T-helper 17 cell (primary cell): Measurements from ENCODE around the gene ANO7. TPM values are rescaled to one million over a fixed set of nuclear protein-coding genes. Genes with fewer than 3 reads are reported as not detected.
A peak's percentile ranks its signal among the peaks of the same experiment; 100 is the strongest.

Experiments used
- ATAC-seq: fragments of 150-1000 bp; cut with Tn5 transposase; 2 replicates; pipeline ENCODE4 v1.10.0; 2021; ENCODE audit warnings: mild to moderate bottlenecking, moderate library complexity
- DNase-seq, 3 donors: peaks; one replicate each; pipeline versions ENCODE4 v3.0.0 to v3.0.0-alpha.2; 2020 to 2021
- H3K9me3 ChIP-seq: one replicate; pipeline ENCODE4 v1.7.0; 2013; ENCODE audit warnings: low read length, mild to moderate bottlenecking; ENCODE audit not compliant: control insufficient read depth, poor library complexity, severe bottlenecking
- H3K27ac Mint-ChIP-seq: one replicate; pipeline ENCODE4 v1.8.0; 2022; ENCODE audit warnings: mild to moderate bottlenecking, moderate library complexity, mixed read lengths
- H3K27me3 Mint-ChIP-seq: one replicate; pipeline ENCODE4 v1.8.0; 2022; ENCODE audit warnings: mixed read lengths
- H3K36me3 Mint-ChIP-seq: one replicate; pipeline ENCODE4 v1.8.0; 2022; ENCODE audit warnings: low read depth, mixed read lengths
- H3K4me1 Mint-ChIP-seq: one replicate; pipeline ENCODE4 v1.8.0; 2022; ENCODE audit warnings: mild to moderate bottlenecking, mixed read lengths
- H3K4me3 Mint-ChIP-seq: one replicate; pipeline ENCODE4 v1.8.0; 2022; ENCODE audit warnings: mild to moderate bottlenecking, moderate library complexity, mixed read lengths
- total RNA-seq, 4 donors: library from RNA in 2 of 4; stranded (reverse) in 2 of 4; gene quantifications; one replicate each; pipeline ENCODE4 v1.2.3 and lab custom pipeline; 2022 to 2026

Gene ANO7
- total RNA-seq, 2 donors from 2014 or later: 0.16 to 0.20 TPM

DNA sequence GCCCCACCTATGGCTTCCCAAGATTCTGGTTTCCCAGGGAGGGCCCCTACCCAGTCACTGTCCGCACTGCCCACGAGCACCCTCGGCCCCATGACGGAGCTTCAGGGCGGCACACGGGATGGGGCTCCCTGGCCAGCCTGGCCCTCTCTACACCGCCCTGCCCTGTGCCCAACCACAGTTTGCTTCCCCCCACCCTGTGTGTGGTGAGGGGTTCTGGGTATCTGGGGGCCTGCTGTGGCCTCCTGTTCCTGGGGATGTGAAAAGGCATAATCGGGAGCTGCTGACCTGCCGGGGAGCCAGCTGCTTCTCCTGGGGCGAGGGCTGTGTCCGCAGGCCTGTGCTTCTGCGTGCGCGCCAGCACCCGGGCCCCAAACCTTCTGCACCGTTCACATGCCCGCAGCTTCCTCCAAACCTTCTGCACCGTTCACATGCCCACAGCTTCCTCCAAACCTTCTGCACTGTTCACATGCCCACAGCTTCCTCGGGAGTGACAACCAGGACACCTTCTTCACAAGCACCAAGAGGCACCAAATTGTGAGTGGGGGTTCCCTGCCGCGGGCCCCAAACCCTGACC lies 12.4 kb downstream of the ANO7 start:
- H3K4me1 Mint-ChIP-seq: no peaks in the 10 kb centered on the region

DNA sequence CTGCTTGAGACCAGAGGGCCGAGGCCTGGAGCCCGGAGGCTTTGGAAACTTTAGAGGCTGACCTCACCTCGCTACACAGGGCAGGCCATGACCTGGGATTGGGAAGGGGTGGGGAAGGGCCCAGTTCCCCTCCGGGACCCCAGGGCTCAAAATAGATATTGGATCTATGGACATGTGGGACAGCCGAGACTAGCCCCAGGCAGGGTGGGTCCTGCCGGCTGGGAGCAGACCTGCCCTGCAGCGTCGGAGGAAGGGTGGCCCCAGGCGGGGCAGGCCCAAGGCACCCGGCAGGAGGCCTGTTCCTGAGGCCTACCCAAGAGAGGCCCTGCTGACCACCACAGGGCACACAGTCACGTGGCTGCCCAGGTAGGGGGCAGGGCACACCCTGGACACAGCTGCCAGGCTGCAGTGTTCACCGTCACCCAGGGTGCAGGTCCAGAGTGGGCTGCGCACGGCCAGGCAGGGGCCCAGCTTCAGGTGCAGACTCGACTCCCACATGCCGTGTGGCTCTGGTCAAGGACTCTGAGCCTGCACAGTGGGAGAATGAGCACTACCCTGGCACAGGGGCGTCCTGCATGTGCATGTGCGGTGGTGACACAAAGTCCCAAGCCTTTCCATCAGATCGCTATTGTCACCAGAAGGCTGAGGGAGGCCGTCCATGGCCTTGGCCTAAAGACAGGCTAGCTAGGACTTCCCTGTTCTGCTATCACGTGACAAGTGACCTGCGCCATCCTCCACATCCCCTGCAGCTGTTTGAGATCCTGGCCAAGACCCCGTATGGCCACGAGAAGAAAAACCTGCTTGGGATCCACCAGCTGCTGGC lies 13.2 kb downstream of the ANO7 start:
- H3K9me3 ChIP-seq: no peaks in the 10 kb centered on the region
- no peaks in the 10 kb centered on the region for H3K4me1 Mint-ChIP-seq
- no peak for DNase-seq
- no peak overlapping the region for H3K4me3 Mint-ChIP-seq
- H3K36me3 Mint-ChIP-seq: no peaks in the 10 kb centered on the region
- no peak overlapping the region for H3K27ac Mint-ChIP-seq
- ATAC-seq: no peak
- H3K27me3 Mint-ChIP-seq: no peaks in the 10 kb centered on the region

More for the DNA sequence above, 12.4 kb downstream of the ANO7 start:
- Mint-ChIP-seq H3K4me3 (no peak overlapping the region), H3K27ac (no peak overlapping the region), H3K36me3 (no peaks in the 10 kb centered on the region), H3K27me3 (no peaks in the 10 kb centered on the region)
- DNase-seq: no peak
- no peak for ATAC-seq
- no peaks in the 10 kb centered on the region for H3K9me3 ChIP-seq

DNA sequence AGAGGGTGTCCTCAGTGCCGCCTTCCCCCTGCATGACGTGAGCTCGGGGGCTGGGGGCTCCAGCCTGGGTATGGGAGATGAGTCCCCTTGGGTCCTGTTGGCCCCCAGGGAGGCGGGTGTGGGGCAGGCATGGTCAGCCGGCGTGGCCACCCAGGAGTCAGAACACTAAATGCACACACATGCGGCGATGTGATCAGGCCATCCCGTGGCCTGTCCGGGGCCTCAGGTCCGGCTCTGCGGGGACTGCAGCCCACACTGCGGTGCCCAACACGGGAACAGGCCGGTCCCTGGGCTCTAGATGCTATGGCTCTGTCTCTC lies 13.8 kb downstream of the ANO7 start:
- Mint-ChIP-seq H3K4me3 (no peak overlapping the region), H3K4me1 (no peaks in the 10 kb centered on the region), H3K36me3 (no peaks in the 10 kb centered on the region), H3K27me3 (no peaks in the 10 kb centered on the region), H3K27ac (no peak overlapping the region)
- ATAC-seq: no peak
- DNase-seq: no peak
- H3K9me3 ChIP-seq: no peaks in the 10 kb centered on the region

DNA sequence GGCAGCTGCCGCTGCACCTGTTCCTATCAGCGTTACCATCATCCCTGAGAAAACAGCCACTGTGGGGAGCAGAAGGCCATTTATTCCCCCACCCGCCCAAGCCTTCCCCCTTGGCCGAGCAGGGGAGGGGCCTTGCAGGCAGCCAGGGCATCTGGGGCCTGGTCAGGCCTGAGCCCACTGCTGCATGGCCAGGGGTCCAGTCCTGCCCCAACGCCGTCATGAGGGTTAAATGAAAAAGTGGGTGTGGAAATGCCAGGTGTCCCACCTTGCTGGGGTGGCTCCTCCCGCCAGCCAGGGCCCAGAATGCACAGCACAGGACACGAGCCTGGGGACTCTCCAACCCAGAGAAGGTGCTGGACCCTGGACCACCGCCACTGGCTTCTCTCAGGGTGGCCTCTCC lies 14.2 kb downstream of the ANO7 start:
- no peaks in the 10 kb centered on the region for H3K27me3 Mint-ChIP-seq
- no peaks in the 10 kb centered on the region for H3K9me3 ChIP-seq
- no peak overlapping the region for H3K4me3 Mint-ChIP-seq
- no peak for DNase-seq
- no peaks in the 10 kb centered on the region for H3K36me3 Mint-ChIP-seq
- no peak for ATAC-seq
- H3K4me1 Mint-ChIP-seq: no peaks in the 10 kb centered on the region
- H3K27ac Mint-ChIP-seq: no peak overlapping the region

DNA sequence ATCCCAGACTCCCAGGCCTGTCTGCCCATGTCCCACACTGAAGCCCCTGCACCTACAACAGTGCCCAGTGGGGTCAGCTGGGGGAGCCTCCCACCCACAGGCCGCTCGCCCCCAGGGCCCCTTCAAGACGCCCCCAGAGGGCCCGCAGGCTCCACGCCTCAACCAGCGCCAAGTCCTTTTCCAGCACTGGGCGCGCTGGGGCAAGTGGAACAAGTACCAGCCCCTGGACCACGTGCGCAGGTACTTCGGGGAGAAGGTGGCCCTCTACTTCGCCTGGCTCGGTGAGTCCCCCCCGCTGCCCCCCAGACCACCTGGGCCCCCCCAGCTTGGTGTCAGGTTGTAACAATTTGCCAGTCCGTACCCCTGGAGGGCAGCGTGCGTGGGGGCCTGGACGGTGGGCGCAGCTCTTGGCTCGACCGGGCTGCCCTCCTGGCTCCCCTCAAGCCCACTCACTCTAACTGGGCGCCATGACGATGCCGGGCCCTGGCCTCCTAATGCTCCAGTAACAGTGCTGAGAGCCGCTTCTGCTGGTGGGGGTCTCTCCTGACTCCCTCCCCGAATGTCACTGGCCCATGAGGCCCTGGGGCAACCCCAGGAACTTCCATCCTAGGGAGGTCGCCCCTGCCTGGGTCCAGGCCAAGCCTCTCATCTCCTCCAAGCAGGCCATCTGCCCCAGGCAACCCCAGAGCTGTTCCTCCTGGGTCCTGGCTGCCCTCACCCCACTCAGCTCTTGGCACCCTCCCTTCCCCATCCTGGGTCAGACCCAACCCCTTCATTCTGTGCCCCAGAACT lies 14.9 kb downstream of the ANO7 start:
- H3K27ac Mint-ChIP-seq: no peak overlapping the region
- no peak for DNase-seq
- no peak for ATAC-seq
- no peaks in the 10 kb centered on the region for H3K27me3 Mint-ChIP-seq
- no peaks in the 10 kb centered on the region for H3K36me3 Mint-ChIP-seq
- H3K9me3 ChIP-seq: no peaks in the 10 kb centered on the region
- no peak overlapping the region for H3K4me3 Mint-ChIP-seq
- no peaks in the 10 kb centered on the region for H3K4me1 Mint-ChIP-seq

DNA sequence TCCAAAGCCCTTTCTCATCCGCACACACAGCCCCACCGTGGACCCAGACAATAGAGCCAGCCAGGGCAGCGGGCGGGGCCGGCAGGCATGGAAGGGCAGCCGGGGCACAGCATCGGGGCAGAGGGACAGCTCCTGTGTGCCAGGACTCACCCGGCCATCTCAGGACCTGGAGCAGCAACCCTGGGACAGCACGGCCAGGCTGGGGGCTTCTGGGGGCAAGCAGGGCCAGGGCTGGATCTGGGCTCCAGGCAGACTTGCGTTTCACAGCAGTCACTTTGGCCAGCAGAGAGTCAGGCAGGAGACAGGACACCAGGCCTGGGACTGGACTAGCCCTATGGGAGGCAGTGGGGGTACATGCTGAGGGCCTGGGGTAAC lies 15.5 kb downstream of the ANO7 start:
- no peaks in the 10 kb centered on the region for H3K9me3 ChIP-seq
- no peak for DNase-seq
- Mint-ChIP-seq H3K36me3 (no peaks in the 10 kb centered on the region), H3K4me3 (no peak overlapping the region), H3K4me1 (no peaks in the 10 kb centered on the region), H3K27ac (no peak overlapping the region), H3K27me3 (no peaks in the 10 kb centered on the region)
- ATAC-seq: no peak

DNA sequence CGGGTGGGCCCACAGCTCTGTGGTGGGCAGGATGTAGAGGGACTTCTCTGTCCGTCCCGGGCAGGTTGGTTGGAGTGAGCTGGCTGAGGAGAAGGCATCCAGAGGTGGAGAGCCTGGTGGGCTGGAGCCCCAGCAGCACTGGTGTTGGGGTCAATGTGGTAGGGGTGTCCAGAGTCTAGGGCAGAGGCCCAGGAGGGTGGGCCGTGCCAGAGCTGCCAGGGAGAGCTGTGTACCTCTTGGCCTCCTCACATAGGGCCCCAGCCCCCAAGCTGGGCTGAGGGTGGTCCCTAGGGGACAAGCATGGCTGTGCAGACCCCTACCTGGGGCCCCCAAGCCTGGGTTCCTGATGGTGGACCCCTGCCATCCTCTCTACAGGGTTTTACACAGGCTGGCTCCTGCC lies 16.0 kb downstream of the ANO7 start:
- DNase-seq (no peak), ATAC-seq (no peak)
- no peaks in the 10 kb centered on the region for H3K27me3 Mint-ChIP-seq
- H3K9me3 ChIP-seq: no peaks in the 10 kb centered on the region
- H3K27ac Mint-ChIP-seq: no peak overlapping the region
- no peaks in the 10 kb centered on the region for H3K4me1 Mint-ChIP-seq
- H3K36me3 Mint-ChIP-seq: no peaks in the 10 kb centered on the region
- no peak overlapping the region for H3K4me3 Mint-ChIP-seq

DNA sequence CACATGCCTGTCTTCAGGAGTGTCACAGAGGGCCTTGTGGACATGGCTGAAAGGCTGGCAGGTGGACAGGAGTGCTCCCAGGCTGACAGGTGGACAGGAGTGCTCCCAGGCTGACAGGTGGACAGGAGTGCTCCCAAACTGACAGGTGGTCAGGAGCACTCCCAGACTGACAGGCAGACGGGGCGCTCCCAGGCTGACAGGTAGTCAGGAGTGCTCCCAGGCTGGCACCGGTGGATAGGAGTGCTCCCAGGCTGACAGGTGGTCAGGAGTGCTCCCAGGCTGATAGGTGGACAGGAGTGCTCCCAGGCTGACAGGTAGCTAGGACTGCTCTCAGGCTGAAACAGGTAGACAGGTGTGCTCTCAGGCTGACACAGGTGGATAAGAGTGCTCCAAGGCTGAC lies 16.6 kb downstream of the ANO7 start:
- Mint-ChIP-seq H3K4me1 (no peaks in the 10 kb centered on the region), H3K27me3 (no peaks in the 10 kb centered on the region), H3K36me3 (no peaks in the 10 kb centered on the region), H3K27ac (no peak overlapping the region), H3K4me3 (no peak overlapping the region)
- no peaks in the 10 kb centered on the region for H3K9me3 ChIP-seq
- DNase-seq: no peak
- no peak for ATAC-seq

DNA sequence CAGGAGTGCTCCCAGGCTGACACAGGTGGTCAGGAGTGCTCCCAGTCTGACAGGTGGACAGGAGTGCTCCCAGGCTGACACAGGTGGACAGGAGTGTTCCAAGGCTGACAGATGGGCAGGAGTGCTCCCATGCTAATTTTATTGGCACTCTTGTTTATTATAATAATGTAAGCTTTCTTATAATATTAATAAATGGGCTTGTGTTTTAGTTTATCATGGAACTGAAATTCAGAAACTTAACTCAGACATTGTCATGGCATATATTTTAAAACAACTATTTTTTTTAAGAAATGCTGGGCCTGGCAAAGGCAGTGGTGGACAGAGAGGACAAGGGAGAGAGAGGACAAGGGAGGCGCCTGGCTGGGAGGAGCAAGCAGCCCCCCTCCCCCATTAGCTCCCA lies 18.7 kb downstream of the ANO7 start:
- H3K9me3 ChIP-seq: no peaks in the 10 kb centered on the region
- Mint-ChIP-seq H3K36me3 (no peaks in the 10 kb centered on the region), H3K4me1 (peaks cover 4% of the 10 kb centered on the region), H3K4me3 (no peak overlapping the region), H3K27ac (no peak overlapping the region), H3K27me3 (no peaks in the 10 kb centered on the region)
- DNase-seq (no peak), ATAC-seq (no peak)

DNA sequence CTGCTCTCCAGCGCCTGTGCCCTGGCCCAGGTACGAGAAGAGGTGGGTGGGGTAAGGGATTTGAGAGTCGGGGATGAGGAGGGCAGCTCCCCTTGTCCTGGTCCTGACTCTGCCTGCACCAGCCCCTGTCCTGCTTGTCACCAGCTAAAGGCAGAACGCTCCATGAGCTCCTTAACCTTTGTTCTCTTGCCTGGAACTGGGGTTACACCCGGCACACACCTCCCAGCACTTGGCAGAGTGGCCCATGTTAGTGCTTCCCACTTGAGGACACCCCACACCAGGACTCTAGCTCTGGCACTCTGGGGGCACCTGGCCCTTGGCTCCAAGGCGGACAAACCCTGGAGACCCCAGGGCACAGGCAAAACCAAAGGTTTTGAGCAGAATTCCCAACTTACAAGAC lies 19.2 kb downstream of the ANO7 start:
- Mint-ChIP-seq H3K27me3 (no peaks in the 10 kb centered on the region), H3K27ac (no peak overlapping the region), H3K4me1 (peaks cover 4% of the 10 kb centered on the region), H3K36me3 (no peaks in the 10 kb centered on the region), H3K4me3 (no peak overlapping the region)
- DNase-seq (no peak), ATAC-seq (no peak)
- no peaks in the 10 kb centered on the region for H3K9me3 ChIP-seq

DNA sequence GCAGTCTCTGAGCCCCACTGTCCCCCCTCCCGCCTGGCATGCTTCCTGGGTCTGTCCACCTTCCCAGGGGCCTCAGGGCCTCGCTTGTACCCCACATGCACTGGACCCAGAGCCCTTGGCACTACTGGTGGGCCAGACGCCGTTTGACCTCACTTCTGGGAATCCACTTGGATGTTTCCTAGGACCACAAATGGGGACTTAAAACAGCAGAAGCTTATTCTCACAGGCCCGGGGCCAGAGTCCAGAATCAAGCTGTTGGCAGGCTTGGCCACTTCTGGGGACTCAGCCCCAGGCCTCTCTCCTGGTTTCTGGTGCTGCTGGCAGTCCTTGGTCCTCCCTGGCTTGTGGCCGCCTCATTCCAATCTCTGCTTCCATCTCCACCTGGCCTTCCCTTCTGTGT lies 19.6 kb downstream of the ANO7 start:
- DNase-seq (no peak), ATAC-seq (no peak)
- H3K9me3 ChIP-seq: no peaks in the 10 kb centered on the region
- Mint-ChIP-seq H3K27me3 (no peaks in the 10 kb centered on the region), H3K36me3 (no peaks in the 10 kb centered on the region), H3K4me3 (no peak overlapping the region), H3K4me1 (peaks cover 4% of the 10 kb centered on the region), H3K27ac (no peak overlapping the region)

DNA sequence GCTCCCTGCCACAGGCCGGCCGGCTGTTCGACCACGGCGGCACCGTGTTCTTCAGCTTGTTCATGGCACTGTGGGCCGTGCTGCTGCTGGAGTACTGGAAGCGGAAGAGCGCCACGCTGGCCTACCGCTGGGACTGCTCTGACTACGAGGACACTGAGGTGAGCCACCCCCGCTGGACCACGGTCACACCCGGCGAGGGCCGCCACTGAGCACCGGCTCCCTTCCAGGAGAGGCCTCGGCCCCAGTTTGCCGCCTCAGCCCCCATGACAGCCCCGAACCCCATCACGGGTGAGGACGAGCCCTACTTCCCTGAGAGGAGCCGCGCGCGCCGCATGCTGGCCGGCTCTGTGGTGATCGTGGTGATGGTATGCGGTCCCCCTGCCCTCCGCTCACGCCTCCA lies 20.8 kb downstream of the ANO7 start:
- no peaks in the 10 kb centered on the region for H3K9me3 ChIP-seq
- Mint-ChIP-seq H3K27ac (no peak overlapping the region), H3K36me3 (no peaks in the 10 kb centered on the region), H3K4me3 (no peak overlapping the region), H3K4me1 (peaks cover 4% of the 10 kb centered on the region), H3K27me3 (no peaks in the 10 kb centered on the region)
- DNase-seq (no peak), ATAC-seq (no peak)

DNA sequence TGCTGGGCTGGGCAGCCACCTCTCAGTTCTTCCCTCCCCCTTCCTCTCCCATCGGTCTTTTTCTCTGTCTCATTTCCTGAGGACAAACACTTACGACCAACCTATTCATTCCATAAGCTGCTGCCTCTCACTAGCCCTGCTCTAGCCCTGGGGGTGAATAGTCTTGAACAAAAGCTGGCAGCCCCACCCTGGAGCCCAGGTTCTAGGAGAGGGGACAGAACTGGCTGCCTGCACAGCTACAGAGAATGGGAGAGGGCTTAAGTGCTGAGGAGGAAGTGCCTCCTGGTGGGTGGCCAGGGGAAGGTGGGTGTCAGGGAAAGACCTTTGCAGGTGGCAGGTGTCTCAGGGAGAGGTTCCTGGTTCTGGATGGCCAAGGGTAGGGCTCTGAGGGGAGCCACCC lies 22.8 kb downstream of the ANO7 start:
- H3K9me3 ChIP-seq: no peaks in the 10 kb centered on the region
- no peaks in the 10 kb centered on the region for H3K27me3 Mint-ChIP-seq
- H3K36me3 Mint-ChIP-seq: no peaks in the 10 kb centered on the region
- H3K27ac Mint-ChIP-seq: no peak overlapping the region
- no peak overlapping the region for H3K4me3 Mint-ChIP-seq
- H3K4me1 Mint-ChIP-seq: peaks cover 4% of the 10 kb centered on the region
- DNase-seq (no peak), ATAC-seq (peak; percentile 27)

DNA sequence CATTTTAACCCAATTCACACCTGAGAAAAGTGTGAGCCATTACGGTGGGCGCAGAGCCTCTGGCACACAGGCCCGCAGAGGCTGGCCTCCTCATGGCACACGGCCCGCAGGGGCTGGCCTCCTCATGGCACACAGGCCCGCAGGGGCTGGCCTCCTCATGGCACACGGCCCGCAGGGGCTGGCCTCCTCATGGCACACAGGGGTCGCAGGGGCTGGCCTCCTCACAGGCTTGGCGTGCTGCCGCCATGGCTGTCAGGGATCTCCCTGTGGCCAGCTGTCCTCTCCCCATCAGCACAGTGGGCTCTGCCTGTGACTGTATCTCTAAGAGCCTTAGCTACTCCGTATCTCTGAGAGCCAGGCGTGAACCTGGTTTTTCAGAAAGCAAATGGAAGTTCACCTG lies 24.6 kb downstream of the ANO7 start:
- no peaks in the 10 kb centered on the region for H3K27me3 Mint-ChIP-seq
- no peak overlapping the region for H3K4me3 Mint-ChIP-seq
- no peaks in the 10 kb centered on the region for H3K9me3 ChIP-seq
- ATAC-seq (no peak), DNase-seq (no peak)
- H3K27ac Mint-ChIP-seq: no peak overlapping the region
- peaks cover 8% of the 10 kb centered on the region for H3K4me1 Mint-ChIP-seq
- no peaks in the 10 kb centered on the region for H3K36me3 Mint-ChIP-seq
